GM12891 (cell line): ENCODE results near the gene DSG3. TPM values are rescaled to one million over a fixed set of nuclear protein-coding genes. Genes with fewer than 3 reads are reported as not detected.

Source experiments
- DNase-seq: peaks from one replicate; pipeline ENCODE4 v3.0.0; 2011; ENCODE audit warnings: low spot score; ENCODE audit not compliant: insufficient read length
- FAIRE-seq: peaks from 2 replicates; lab custom pipeline; 2011; peaks lifted over from hg19 to GRCh38; lab: Jason Lieb, UNC
- PAX5 ChIP-seq: IDR thresholded peaks from 2 replicates; pipeline ENCODE4 v1.6.1; 2011; ENCODE audit warnings: low read length, moderate library complexity, mild to moderate bottlenecking; ENCODE audit not compliant: insufficient read depth, severe bottlenecking
- POLR2A ChIP-seq: IDR thresholded peaks from 2 replicates; pipeline ENCODE4 v1.6.1; 2011; ENCODE audit warnings: low read depth, low read length, control low read depth
- POLR2AphosphoS5 ChIP-seq: IDR thresholded peaks from 2 replicates; pipeline ENCODE4 v1.6.1; 2011; ENCODE audit warnings: low read depth, low read length, control low read depth
- POU2F2 ChIP-seq: IDR thresholded peaks from 2 replicates; pipeline ENCODE4 v1.6.1; 2011; ENCODE audit warnings: low read depth, mild to moderate bottlenecking, control low read depth, low read length, moderate library complexity
- SPI1 ChIP-seq: IDR thresholded peaks from 2 replicates; pipeline ENCODE4 v1.6.1; 2011; ENCODE audit warnings: low read depth, low read length, control low read depth
- TAF1 ChIP-seq: IDR thresholded peaks from 2 replicates; pipeline ENCODE4 v1.6.1; 2011; ENCODE audit warnings: low read depth, low read length, control low read depth
- polyA plus RNA-seq: library from polyadenylated mRNA; unstranded; fragments of >200 nt; gene quantifications from one replicate; pipeline ENCODE4 v1.2.1, GENCODE V29; 2012; ENCODE audit warnings: low read depth, missing spikeins, inconsistent platforms; ENCODE audit not compliant: missing spikeins

The DSG3 gene, protein sequence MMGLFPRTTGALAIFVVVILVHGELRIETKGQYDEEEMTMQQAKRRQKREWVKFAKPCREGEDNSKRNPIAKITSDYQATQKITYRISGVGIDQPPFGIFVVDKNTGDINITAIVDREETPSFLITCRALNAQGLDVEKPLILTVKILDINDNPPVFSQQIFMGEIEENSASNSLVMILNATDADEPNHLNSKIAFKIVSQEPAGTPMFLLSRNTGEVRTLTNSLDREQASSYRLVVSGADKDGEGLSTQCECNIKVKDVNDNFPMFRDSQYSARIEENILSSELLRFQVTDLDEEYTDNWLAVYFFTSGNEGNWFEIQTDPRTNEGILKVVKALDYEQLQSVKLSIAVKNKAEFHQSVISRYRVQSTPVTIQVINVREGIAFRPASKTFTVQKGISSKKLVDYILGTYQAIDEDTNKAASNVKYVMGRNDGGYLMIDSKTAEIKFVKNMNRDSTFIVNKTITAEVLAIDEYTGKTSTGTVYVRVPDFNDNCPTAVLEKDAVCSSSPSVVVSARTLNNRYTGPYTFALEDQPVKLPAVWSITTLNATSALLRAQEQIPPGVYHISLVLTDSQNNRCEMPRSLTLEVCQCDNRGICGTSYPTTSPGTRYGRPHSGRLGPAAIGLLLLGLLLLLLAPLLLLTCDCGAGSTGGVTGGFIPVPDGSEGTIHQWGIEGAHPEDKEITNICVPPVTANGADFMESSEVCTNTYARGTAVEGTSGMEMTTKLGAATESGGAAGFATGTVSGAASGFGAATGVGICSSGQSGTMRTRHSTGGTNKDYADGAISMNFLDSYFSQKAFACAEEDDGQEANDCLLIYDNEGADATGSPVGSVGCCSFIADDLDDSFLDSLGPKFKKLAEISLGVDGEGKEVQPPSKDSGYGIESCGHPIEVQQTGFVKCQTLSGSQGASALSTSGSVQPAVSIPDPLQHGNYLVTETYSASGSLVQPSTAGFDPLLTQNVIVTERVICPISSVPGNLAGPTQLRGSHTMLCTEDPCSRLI
- polyA plus RNA-seq = 0.01 TPM

DNA sequence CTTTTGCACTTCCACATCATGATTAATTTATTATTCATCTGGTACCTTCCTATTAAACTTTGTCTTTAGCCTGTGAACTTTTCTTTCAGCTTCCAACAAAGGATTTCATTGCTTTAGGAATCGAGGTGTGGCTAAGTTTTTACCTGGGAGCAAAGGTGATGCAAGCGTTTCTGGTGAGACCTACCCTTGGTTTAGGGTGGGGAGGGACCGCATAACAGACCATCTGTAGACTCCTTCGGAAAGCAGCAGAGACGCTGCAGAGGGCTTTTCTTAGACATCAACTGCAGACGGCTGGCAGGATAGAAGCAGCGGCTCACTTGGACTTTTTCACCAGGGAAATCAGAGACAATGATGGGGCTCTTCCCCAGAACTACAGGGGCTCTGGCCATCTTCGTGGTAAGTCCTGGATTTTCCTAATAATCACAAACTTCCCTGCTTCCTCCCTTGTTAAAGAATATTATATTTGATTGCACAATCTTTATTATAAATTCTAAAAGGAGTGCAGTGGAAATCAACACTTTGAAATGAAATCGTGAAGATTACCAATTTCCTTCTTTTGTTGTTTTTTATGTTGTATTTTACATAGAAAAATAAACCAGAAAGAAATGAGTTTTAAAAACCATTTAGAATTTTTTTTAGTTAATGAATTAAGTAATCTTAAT lies at the start of gene DSG3:
TSS of gene DSG3 (plus strand) at position 212 of the 662 bp plus-strand sequence. CDS start at position 349, 137 bp downstream.
- FAIRE-seq (no peak), DNase-seq (no peak)
- no peak for TF ChIP-seq SPI1
- TF ChIP-seq POLR2AphosphoS5 = no peak
- TF ChIP-seq POU2F2 = no peak

DNA sequence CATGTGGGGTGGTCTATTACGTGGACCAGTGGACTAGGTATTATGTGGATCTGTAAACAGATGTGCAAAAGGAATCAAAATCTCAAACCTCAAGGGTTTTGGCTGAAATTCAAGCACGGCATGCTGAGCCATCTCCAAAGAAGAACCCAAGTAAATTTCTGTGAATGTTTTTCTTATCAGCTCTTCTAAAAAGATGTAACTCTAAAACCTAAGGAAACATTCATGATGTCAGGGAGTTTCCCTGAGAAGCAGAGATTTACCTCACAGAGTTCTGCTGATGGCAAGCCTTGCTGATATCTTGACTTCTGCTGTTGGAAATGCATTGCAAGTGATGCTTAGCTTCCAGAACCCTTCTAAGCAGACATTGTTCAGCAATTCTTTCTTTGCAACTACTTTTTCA lies 49.4 kb upstream of the DSG3 start:
- TF ChIP-seq POLR2AphosphoS5 (no peak), SPI1 (no peak), POLR2A (no peak), POU2F2 (no peak), PAX5 (no peak), TAF1 (no peak)
- FAIRE-seq = no peak

DNA sequence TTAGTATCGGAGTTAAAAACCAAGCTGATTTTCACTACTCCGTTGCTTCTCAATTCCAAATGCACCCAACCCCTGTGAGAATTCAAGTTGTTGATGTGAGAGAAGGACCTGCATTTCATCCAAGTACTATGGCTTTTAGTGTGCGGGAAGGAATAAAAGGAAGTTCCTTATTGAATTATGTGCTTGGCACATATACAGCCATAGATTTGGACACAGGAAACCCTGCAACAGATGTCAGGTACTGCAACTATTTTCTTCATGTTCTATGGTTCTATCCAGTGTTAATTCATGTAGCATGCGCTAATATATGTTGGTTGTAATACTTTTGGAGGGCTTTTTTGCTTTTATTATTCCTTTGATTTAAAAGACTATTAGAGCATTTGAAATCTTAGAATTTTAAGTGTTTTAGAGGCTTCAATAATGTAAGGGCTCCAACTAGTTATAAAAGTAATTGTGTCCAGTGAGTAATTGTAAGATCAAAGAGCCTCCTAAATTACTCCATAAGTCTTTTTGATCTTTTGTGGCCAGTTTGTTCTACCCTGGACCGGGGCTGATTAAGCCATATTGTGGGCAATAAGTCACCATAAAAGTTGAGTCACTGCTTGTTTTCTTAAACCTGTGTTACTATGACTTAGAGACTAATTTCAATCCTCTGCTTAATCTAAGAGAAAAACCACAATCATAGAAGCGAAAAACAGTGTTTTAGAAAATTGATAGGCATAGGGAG lies 48.1 kb upstream of the DSG3 start:
- no peak for DNase-seq
- no peak for FAIRE-seq
- TF ChIP-seq PAX5 = no peak
- no peak for TF ChIP-seq TAF1
- no peak for TF ChIP-seq POLR2AphosphoS5
- TF ChIP-seq POLR2A = no peak
- no peak for TF ChIP-seq POU2F2
- TF ChIP-seq SPI1 = no peak

More for the DNA sequence above, 49.4 kb upstream of the DSG3 start:
- no peak for DNase-seq

DNA sequence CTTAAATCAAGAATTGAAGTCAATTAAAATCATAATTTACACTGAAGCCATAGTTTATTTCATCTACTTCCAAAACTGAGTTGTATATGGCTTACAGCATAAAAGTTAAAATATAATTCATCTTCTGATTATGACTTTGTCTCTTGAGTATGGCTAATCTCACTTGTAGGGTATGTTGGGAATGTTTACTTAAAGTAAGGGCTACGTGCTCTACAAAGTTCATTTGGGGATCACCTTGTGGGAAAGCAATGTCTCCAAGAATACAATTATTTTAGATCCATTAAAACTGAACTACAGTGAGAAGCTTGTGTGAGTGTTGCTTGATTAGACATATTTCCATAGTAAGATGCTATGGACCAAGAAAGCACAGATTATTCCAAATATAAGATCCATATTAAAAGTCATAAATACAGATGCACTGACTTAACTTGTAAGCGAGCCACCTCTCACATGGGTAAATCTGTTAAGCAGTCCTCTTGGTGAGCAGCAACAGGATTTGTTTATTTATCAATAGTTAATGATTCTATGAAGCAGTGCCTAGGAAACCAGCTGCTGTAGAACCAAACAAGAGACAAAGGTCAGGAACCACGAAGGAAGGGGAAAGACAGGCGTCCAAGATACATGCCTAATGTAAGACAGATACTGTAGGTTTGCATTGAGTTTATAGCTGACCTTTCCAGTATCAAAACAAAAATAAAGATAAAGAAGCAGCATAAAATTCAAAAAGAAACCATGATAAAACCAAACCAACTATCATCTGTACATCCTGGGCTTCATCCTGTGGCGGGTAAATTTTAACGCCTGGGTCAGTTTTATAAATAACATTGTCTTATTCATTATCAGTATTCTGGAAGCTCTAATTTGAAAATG lies 46.1 kb upstream of the DSG3 start:
- DNase-seq (no peak), FAIRE-seq (no peak)
- TF ChIP-seq POLR2AphosphoS5 (no peak), POLR2A (no peak), TAF1 (no peak), SPI1 (no peak), PAX5 (no peak), POU2F2 (no peak)

DNA sequence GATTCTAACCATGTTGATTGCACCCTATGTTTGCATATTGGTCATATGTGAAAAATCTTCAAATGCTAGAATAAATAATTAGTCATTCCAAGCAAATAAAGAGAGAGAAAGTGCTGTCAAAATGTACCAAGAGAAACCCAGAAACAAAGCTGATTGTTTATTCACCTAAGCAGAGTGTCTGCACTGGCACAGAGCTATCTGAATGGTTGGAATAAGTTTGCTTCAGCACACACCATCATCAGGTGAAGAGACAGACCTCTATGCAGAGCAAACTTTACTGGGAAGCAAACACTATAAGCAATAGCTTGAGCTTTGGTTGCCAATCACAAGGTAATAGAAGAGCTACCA lies 45.5 kb upstream of the DSG3 start:
- no peak for DNase-seq
- TF ChIP-seq TAF1 = no peak
- no peak for TF ChIP-seq PAX5
- no peak for TF ChIP-seq SPI1
- TF ChIP-seq POU2F2 = no peak
- no peak for TF ChIP-seq POLR2A
- TF ChIP-seq POLR2AphosphoS5 = no peak
- FAIRE-seq = no peak

DNA sequence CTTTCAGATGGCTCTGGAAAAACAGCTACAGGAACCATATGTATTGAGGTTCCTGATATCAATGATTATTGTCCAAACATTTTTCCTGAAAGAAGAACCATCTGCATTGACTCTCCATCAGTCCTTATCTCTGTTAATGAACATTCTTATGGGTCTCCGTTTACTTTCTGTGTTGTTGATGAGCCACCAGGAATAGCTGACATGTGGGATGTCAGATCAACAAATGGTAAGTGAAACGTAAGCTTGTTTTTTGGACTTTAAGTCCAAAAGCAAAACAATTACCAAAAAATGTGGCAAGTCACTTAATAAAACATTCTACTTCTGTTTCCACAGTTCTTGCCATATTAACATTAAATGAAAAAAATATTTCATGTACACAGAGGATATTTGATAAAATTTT lies 44.1 kb upstream of the DSG3 start:
- no peak for TF ChIP-seq POLR2A
- no peak for TF ChIP-seq PAX5
- no peak for TF ChIP-seq POU2F2
- no peak for TF ChIP-seq SPI1
- no peak for TF ChIP-seq TAF1
- no peak for TF ChIP-seq POLR2AphosphoS5
- DNase-seq = no peak
- FAIRE-seq = no peak

DNA sequence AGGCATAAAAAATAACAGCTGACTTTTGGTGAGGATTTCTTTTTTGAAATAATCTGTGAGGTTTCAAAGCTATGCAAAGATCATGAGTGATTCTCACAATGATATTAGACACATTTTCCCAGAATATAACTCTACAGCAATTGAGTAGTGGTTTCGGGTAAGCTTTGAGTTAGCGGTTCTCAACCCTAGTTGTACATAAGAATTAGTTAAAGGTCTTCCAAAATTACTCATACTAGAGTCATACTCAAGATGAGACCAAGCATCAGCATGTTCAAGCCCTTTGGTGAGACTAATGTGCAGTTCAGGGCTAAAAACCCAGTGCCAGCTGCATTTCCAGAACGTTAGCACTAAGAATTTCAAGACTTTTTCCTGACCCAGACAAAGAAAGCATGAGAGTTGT lies 39.9 kb upstream of the DSG3 start:
- TF ChIP-seq TAF1 (no peak), POU2F2 (no peak)
- no peak for DNase-seq
- FAIRE-seq = no peak

DNA sequence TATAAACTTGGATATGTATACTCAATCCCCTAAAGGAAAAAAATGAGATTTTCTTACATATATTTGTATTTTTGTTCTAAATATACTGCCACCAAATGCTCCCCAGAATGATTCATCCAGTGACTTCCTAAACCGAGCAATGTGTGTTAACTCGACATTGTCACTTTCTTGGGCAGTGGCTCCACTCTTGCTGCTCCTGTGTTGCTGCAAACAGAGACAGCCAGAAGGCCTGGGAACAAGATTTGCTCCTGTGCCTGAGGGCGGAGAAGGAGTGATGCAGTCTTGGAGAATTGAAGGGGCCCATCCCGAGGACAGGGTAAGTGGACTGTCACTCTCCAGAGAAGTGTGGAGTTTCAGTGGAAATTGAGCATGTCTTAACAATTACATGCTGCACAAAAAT lies 38.3 kb upstream of the DSG3 start:
- DNase-seq (no peak), FAIRE-seq (no peak)
- no peak for TF ChIP-seq POU2F2
- TF ChIP-seq POLR2AphosphoS5 = no peak
- TF ChIP-seq PAX5 = no peak
- TF ChIP-seq POLR2A = no peak
- TF ChIP-seq TAF1 = no peak
- no peak for TF ChIP-seq SPI1
